ENCODE measurements around the gene ATP6V1A.

Gene ATP6V1A

DNA sequence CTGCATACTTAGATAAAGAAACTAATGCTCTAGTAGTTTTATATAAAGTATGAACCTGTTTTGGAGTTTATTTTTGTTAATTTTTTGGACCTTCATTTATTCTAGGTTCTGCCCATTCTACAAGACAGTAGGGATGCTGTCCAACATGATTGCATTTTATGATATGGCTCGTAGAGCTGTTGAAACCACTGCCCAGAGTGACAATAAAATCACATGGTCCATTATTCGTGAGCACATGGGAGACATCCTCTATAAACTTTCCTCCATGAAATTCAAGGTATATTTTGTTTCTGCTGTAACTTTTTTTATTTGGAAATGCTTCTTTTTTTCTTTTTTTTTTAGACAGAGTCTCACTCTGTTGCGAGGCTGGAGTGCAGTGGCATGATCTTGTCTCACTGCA lies 58.4 kb downstream of the ATP6V1A start:
- H3K4me3 ChIP-seq (replicated peaks; ENCODE audit: low read depth, low read length): no peak overlapping the region
- TF ChIP-seq, protein P1, sequence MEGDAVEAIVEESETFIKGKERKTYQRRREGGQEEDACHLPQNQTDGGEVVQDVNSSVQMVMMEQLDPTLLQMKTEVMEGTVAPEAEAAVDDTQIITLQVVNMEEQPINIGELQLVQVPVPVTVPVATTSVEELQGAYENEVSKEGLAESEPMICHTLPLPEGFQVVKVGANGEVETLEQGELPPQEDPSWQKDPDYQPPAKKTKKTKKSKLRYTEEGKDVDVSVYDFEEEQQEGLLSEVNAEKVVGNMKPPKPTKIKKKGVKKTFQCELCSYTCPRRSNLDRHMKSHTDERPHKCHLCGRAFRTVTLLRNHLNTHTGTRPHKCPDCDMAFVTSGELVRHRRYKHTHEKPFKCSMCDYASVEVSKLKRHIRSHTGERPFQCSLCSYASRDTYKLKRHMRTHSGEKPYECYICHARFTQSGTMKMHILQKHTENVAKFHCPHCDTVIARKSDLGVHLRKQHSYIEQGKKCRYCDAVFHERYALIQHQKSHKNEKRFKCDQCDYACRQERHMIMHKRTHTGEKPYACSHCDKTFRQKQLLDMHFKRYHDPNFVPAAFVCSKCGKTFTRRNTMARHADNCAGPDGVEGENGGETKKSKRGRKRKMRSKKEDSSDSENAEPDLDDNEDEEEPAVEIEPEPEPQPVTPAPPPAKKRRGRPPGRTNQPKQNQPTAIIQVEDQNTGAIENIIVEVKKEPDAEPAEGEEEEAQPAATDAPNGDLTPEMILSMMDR (IDR thresholded peaks at IDR 0.05; ENCODE audit: insufficient read depth, low read length, poor library complexity, severe bottlenecking): no peak
- peaks cover 3% of the 10 kb centered on the region for H3K36me3 ChIP-seq (ENCODE audit: control insufficient read depth, insufficient read depth, low read length)
- DNase-seq (ENCODE audit: extremely low read depth, insufficient read length): no peak
- no peaks in the 10 kb centered on the region for H3K27me3 ChIP-seq (replicated peaks; ENCODE audit: control insufficient read depth, insufficient read depth, low read length)

DNA sequence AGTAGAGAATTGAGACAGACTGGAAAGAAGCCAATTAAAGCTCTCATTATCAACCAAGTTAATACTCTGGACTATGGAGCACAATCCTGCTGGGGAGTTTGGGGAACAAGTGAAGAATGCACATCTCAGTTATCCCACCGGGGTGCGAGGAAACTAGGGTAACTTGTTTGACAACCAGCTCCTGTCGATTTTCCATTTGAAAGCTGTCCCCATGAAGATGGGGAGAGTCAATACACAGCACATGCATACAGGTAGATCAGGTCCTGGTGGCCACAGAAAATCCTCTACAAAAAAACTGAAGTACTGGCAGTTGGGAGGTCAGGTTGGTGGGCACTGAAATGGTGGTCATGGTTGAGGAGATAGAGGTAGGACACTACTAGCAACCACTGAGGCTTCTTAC lies 66.0 kb downstream of the ATP6V1A start:
- Histone ChIP-seq H3K4me3 (replicated peaks; ENCODE audit: low read depth, low read length) (no peak overlapping the region), H3K36me3 (ENCODE audit: control insufficient read depth, insufficient read depth, low read length) (no peaks in the 10 kb centered on the region), H3K27me3 (replicated peaks; ENCODE audit: control insufficient read depth, insufficient read depth, low read length) (no peaks in the 10 kb centered on the region)
- no peak for DNase-seq (ENCODE audit: extremely low read depth, insufficient read length)
- TF ChIP-seq, protein P1 (IDR thresholded peaks at IDR 0.05; ENCODE audit: insufficient read depth, low read length, poor library complexity, severe bottlenecking): no peak

DNA sequence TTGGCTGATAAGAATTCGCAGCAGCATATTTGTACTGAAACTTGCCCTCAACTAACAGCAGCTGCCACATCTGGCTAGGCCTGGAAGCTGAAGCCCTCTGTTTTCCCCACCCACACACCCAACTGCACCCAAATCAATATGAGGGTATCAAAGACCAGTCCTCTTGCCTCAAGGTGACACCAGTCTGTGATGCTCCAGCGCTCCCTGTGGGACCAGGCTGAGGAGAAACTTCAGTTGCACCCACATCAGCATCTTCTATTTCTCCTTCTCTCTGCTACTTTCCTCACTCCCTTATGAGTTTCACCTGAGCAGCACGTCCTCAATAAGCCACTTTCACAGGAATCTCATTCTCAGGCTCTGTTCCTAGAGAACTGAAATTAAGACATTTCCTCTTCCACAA lies 73.0 kb downstream of the ATP6V1A start:
- no peak overlapping the region for H3K4me3 ChIP-seq (replicated peaks; ENCODE audit: low read depth, low read length)
- no peaks in the 10 kb centered on the region for H3K36me3 ChIP-seq (ENCODE audit: control insufficient read depth, insufficient read depth, low read length)
- TF ChIP-seq, protein P1 (IDR thresholded peaks at IDR 0.05; ENCODE audit: insufficient read depth, low read length, poor library complexity, severe bottlenecking): no peak
- DNase-seq (ENCODE audit: extremely low read depth, insufficient read length): no peak
- H3K27me3 ChIP-seq (replicated peaks; ENCODE audit: control insufficient read depth, insufficient read depth, low read length): no peaks in the 10 kb centered on the region

DNA sequence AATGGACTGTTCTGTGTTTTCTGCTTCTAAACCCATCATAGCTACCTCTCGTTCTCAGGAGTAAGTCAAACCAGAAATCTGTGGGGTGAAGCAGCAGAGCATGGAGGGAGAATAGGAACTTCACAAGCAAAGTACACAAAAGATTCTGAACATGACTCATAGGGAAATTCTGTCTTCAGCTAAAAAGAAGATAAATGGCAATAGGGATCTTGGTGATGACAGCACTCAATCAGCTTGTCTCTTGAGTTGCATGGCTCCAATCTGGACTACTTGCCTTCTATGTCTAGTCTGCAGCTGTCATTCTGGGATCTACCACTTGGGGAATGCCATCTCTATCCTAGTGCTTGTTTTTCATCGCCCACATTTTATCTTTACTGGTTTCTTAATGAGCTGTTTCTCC lies 78.3 kb downstream of the ATP6V1A start:
- no peaks in the 10 kb centered on the region for H3K36me3 ChIP-seq (ENCODE audit: control insufficient read depth, insufficient read depth, low read length)
- H3K4me3 ChIP-seq (replicated peaks; ENCODE audit: low read depth, low read length): no peak overlapping the region
- DNase-seq (ENCODE audit: extremely low read depth, insufficient read length): peak; percentile 69
- H3K27me3 ChIP-seq (replicated peaks; ENCODE audit: control insufficient read depth, insufficient read depth, low read length): no peaks in the 10 kb centered on the region
- TF ChIP-seq, protein P1 (IDR thresholded peaks at IDR 0.05; ENCODE audit: insufficient read depth, low read length, poor library complexity, severe bottlenecking): peak; percentile 31

DNA sequence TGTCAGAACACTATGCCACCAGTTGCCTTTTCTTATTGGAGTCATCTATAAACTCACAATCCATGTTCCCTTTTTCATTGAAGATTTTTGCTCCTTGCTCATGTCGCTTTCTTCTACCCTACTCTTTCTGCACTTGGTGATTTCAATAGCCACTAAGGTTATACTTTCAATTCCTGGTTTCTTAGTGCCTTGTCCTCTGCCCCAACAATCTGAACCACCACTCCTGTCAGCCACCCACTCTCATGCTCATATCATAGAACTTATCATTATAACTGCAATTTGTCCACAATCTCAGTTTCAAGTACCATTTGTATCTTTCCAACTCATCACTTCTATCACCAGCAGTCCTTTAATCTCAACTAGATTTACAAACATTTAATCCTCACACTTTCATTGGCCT lies 81.8 kb downstream of the ATP6V1A start:
- DNase-seq (ENCODE audit: extremely low read depth, insufficient read length): no peak
- Histone ChIP-seq H3K4me3 (replicated peaks; ENCODE audit: low read depth, low read length) (no peak overlapping the region), H3K36me3 (ENCODE audit: control insufficient read depth, insufficient read depth, low read length) (no peaks in the 10 kb centered on the region), H3K27me3 (replicated peaks; ENCODE audit: control insufficient read depth, insufficient read depth, low read length) (no peaks in the 10 kb centered on the region)
- TF ChIP-seq, protein P1 (IDR thresholded peaks at IDR 0.05; ENCODE audit: insufficient read depth, low read length, poor library complexity, severe bottlenecking): no peak
